HepG2 (cell line): ENCODE measurements around the gene TDRD10. TPM values are rescaled to one million over a fixed set of nuclear protein-coding genes. Genes with fewer than 3 reads are reported as not detected.

Experiments
- ATAC-seq: fragments of 200-7000 bp; cut with Tn5 transposase; 3 replicates; pipeline ENCODE4 v1.9.1; 2020; ENCODE audit warnings: mild to moderate bottlenecking, moderate library complexity
- BruUV-seq: library from RNA; stranded (reverse); fragments of 400-500 nt; replicated peaks from 2 replicates; lab custom pipeline; 2021; lab: Mats Ljungman, UMichigan
- CTCF ChIA-PET: fragments of 300-600 bp; formaldehyde crosslinking; extraction: SDS; loops from one replicate; lab custom pipeline; 2021; ENCODE audit warnings: low total read pairs, inconsistent platforms, low intra/inter-chr PET ratio; lab: Yijun Ruan, JAX
- POLR2A ChIA-PET: fragments of 350-600 bp; sonication (Branson Sonifier 250); formaldehyde crosslinking; loops from one replicate; lab custom pipeline; 2020; ENCODE audit warnings: antibody characterized with exemption, inconsistent platforms; lab: Yijun Ruan, JAX
- DNase-seq: peaks from one replicate; pipeline ENCODE4 v3.0.0-alpha.2; 2015; ENCODE audit warnings: low spot score
- FAIRE-seq: peaks from 3 replicates; lab custom pipeline; 2011; peaks lifted over from hg19 to GRCh38; lab: Jason Lieb, UNC
- H2AFZ ChIP-seq: one replicate; pipeline ENCODE4 v1.6.1; 2011; ENCODE audit warnings: low read length, inconsistent platforms
- H3K27ac ChIP-seq: fragments of 300-600 bp; 3 replicates; pipeline ENCODE4 v1.8.0; 2011; ENCODE audit warnings: mixed run types, mild to moderate bottlenecking, mixed read lengths, low read length, inconsistent platforms; ENCODE audit not compliant: insufficient read depth; ENCODE audit errors: extremely low read length
- H3K27me3 ChIP-seq, 2 experiments: fragments of 200-600 bp in 1 of 2; 2 replicates in 1 of 2; 3 replicates in 1 of 2; pipeline versions ENCODE4 v1.6.0 to v1.8.0; 2011; ENCODE audit warnings: low read length in 2 of 2, mild to moderate bottlenecking in 2 of 2, moderate library complexity in 2 of 2, inconsistent platforms in 1 of 2; ENCODE audit not compliant: insufficient read depth in 2 of 2, control insufficient read depth in 1 of 2
- H3K36me3 ChIP-seq, 2 experiments: fragments of 200-600 bp in 1 of 2; replicated peaks in 1 of 2; 2 replicates in 1 of 2; 3 replicates in 1 of 2; pipeline versions ENCODE4 v1.5.1 to v1.8.0; 2011; ENCODE audit warnings: low read length in 2 of 2, inconsistent platforms in 1 of 2; ENCODE audit not compliant: insufficient read depth in 2 of 2, control insufficient read depth in 1 of 2
- H3K4me1 ChIP-seq: 2 replicates; pipeline ENCODE4 v1.5.1; 2012; ENCODE audit warnings: low read length, inconsistent platforms; ENCODE audit not compliant: insufficient read depth
- H3K4me2 ChIP-seq: 2 replicates; pipeline ENCODE4 v1.6.0; 2011; ENCODE audit warnings: low read depth, low read length, inconsistent platforms
- H3K4me3 ChIP-seq, 3 experiments: fragments of 200-600 bp in 1 of 3; sonication (generic), shearing (Covaris generic) in 1 of 3; replicated peaks in 1 of 3; 2 replicates each; pipeline ENCODE4 v1.5.1; 2011 to 2016; ENCODE audit warnings: low read length in 3 of 3, inconsistent platforms in 2 of 3, low read depth in 2 of 3, mild to moderate bottlenecking in 2 of 3, control low read depth in 1 of 3, mixed read lengths in 1 of 3; ENCODE audit not compliant: insufficient read depth in 1 of 3
- H3K79me2 ChIP-seq: one replicate; pipeline ENCODE4 v1.6.1; 2011; ENCODE audit warnings: low read length, inconsistent platforms; ENCODE audit not compliant: insufficient read depth
- H3K9ac ChIP-seq: 2 replicates; pipeline ENCODE4 v1.6.0; 2011; ENCODE audit warnings: mild to moderate bottlenecking, low read depth, low read length, inconsistent platforms; ENCODE audit not compliant: insufficient read depth
- H3K9me3 ChIP-seq: 2 replicates; pipeline ENCODE4 v1.5.1; 2012; ENCODE audit warnings: mild to moderate bottlenecking, low read length
- H4K20me1 ChIP-seq: 2 replicates; pipeline ENCODE4 v1.6.0; 2011; ENCODE audit warnings: inconsistent platforms, mild to moderate bottlenecking, low read length, moderate library complexity; ENCODE audit not compliant: insufficient read depth
- NR0B2 ChIP-seq: sonication (generic); formaldehyde crosslinking; IDR thresholded peaks from 2 replicates; pipeline ENCODE4 v1.4.0; 2020; ENCODE audit warnings: mild to moderate bottlenecking, missing genetic modification reagents
- TFDP1 ChIP-seq: IDR thresholded peaks from 2 replicates; pipeline ENCODE4 v1.6.1; 2016; ENCODE audit warnings: missing compliant biosample characterization, missing genetic modification reagents, borderline replicate concordance
- ZKSCAN1 ChIP-seq: fragments of 150-350 bp; IDR thresholded peaks from 2 replicates; pipeline ENCODE4 v1.6.1; 2014; ENCODE audit warnings: low read length
- ZNF318 ChIP-seq: sonication (generic); formaldehyde crosslinking; IDR thresholded peaks from 2 replicates; pipeline ENCODE4 v1.4.0; 2020; ENCODE audit warnings: mild to moderate bottlenecking, missing genetic modification reagents
- WGBS: methylation state at CpG from one replicate; pipeline ENCODE4 v1.1.6; 2017; ENCODE audit warnings: low lambda C conversion rate; 5-methylcytosine and 5-hydroxymethylcytosine counted together
- in situ Hi-C: cut with HindIII; loops from 2 replicates; pipeline ENCODE4 v1.10.0; 2017; ENCODE audit warnings: low pct_unique_long_range_greater_than_20kb; ENCODE audit not compliant: extremely low pct_ligation_motif_present
- intact Hi-C: fragments of 100-400 bp; cut with micrococcal nuclease; formaldehyde crosslinking; loops from one replicate; pipeline ENCODE4 v1.10.0; 2022; ENCODE audit not compliant: unreplicated experiment
- polyA plus RNA-seq, 8 experiments: library from polyadenylated mRNA; depleted of rRNA in 3 of 8; stranded (reverse) in 7 of 8; unstranded in 1 of 8; fragments of >200 nt; fragmentation: Illumina TruSeq in 4 of 8; extraction: Trizol in 4 of 8; gene quantifications; 2 replicates each; pipeline versions ENCODE4 v1.2.1 to v1.2.3, GENCODE V29; 2011 to 2016; ENCODE audit warnings: low read depth in 4 of 8, missing spikeins in 1 of 8, mixed read lengths in 1 of 8; ENCODE audit not compliant: insufficient read depth in 1 of 8
- total RNA-seq, 5 experiments: library from RNA; depleted of rRNA; stranded (reverse); fragments of >200 nt; fragmentation: Illumina TruSeq; extraction: Trizol; gene quantifications; 2 replicates each; pipeline ENCODE4 v1.2.3, GENCODE V29; 2016; ENCODE audit warnings: low read depth in 1 of 5

Gene TDRD10
- total and polyA plus RNA-seq, 2 of the 13 experiments (the other 11 are each of a cell fraction or from before 2014, with no cell fraction given) = not detected

GRCh38 chr1:154595621-154596020 is 93.6 kb downstream of the TDRD10 start:
- ATAC-seq (no peak), FAIRE-seq (no peak), DNase-seq (no peak)
- intact Hi-C loops (no loop called here), in situ Hi-C loops (no loop called here)
- Histone ChIP-seq H3K36me3 (peaks cover 30 to 90% of the 10 kb centered on the region in 2 experiments), H3K4me1 (0 out of 2 replicates have a peak, but pooled peaks cover 7% of the 10 kb centered on the region), H2AFZ (no peak overlapping the region), H3K27me3 (no peaks in the 10 kb centered on the region), H3K4me2 (no peak overlapping the region), H3K9ac (no peak overlapping the region), H4K20me1 (peaks cover 8% of the 10 kb centered on the region; the same call in 1 of the 2 replicates), H3K9me3 (no peaks in the 10 kb centered on the region), H3K27ac (no peak overlapping the region), H3K4me3 (no peak overlapping the region), H3K79me2 (peaks cover 8% of the 10 kb centered on the region)
- no TSS peak for BruUV-seq
- ChIA-PET CTCF (no interaction called here), POLR2A (interaction anchor here (1.6 kb wide), 1 partner anchor 9 kb away, joined by 6 read pairs; no protein-coding TSS in a partner anchor)
- WGBS = 95% methylated on average over 1 of the region's 1 CpG
- TF ChIP-seq ZNF318 (CRISPR knock-in tag) (no peak), NR0B2 (no peak), ZKSCAN1 (no peak), TFDP1 (CRISPR knock-in tag) (no peak)

Other genes with a start within 250 kb of the TDRD10 start
- 89.2 and 104 TPM in 2 replicates for gene HAX1, start 229.6 kb upstream of the TDRD10 start, total RNA-seq (2016; rRNA removed; fragmentation: Illumina TruSeq; extraction: Trizol)
- 120 and 128 TPM in 2 replicates for gene HAX1, start 229.6 kb upstream of the TDRD10 start, polyA plus RNA-seq (2011; rRNA removed)
- not detected in 2 replicates for gene AQP10, start 181.1 kb upstream of the TDRD10 start, total RNA-seq (2016; rRNA removed; fragmentation: Illumina TruSeq; extraction: Trizol)
- 0.30 and 0.38 TPM in 2 replicates for gene AQP10, start 181.1 kb upstream of the TDRD10 start, polyA plus RNA-seq (2011; rRNA removed)
- gene ATP8B2, start 176.7 kb upstream of the TDRD10 start, total RNA-seq (2016; rRNA removed; fragmentation: Illumina TruSeq; extraction: Trizol) = 31.3 and 39.3 TPM in 2 replicates
- gene ATP8B2, start 176.7 kb upstream of the TDRD10 start, polyA plus RNA-seq (2011; rRNA removed) = 20.4 and 23.9 TPM in 2 replicates
- 3.5 and 5.0 TPM in 2 replicates for gene IL6R, start 96.9 kb upstream of the TDRD10 start, total RNA-seq (2016; rRNA removed; fragmentation: Illumina TruSeq; extraction: Trizol)
- 24.5 and 30.5 TPM in 2 replicates for gene IL6R, start 96.9 kb upstream of the TDRD10 start, polyA plus RNA-seq (2011; rRNA removed)
- gene SHE, start 193 bp downstream of the TDRD10 start, total RNA-seq (2016; rRNA removed; fragmentation: Illumina TruSeq; extraction: Trizol) = not detected in 2 replicates
- gene SHE, start 193 bp downstream of the TDRD10 start, polyA plus RNA-seq (2011; rRNA removed) = not detected in 2 replicates
- 37.9 and 41.7 TPM in 2 replicates for gene UBE2Q1, start 56.4 kb downstream of the TDRD10 start, total RNA-seq (2016; rRNA removed; fragmentation: Illumina TruSeq; extraction: Trizol)
- gene UBE2Q1, start 56.4 kb downstream of the TDRD10 start, polyA plus RNA-seq (2011; rRNA removed) = 11.7 and 12.0 TPM in 2 replicates
- gene CHRNB2, start 65.6 kb downstream of the TDRD10 start, total RNA-seq (2016; rRNA removed; fragmentation: Illumina TruSeq; extraction: Trizol) = 0.07 TPM in 1 of 2 replicates, not detected in the other
- gene CHRNB2, start 65.6 kb downstream of the TDRD10 start, polyA plus RNA-seq (2011; rRNA removed) = 0.03 and 0.07 TPM in 2 replicates
- 70.8 and 94.6 TPM in 2 replicates for gene ADAR, start 106.0 kb downstream of the TDRD10 start, total RNA-seq (2016; rRNA removed; fragmentation: Illumina TruSeq; extraction: Trizol)
- gene ADAR, start 106.0 kb downstream of the TDRD10 start, polyA plus RNA-seq (2011; rRNA removed) = 78.6 and 86.2 TPM in 2 replicates